DMS53 treated with DMSO at 0.1 percent for 48 hours (cell line): Measurements from ENCODE around the gene SOX5.

Source experiments
- DNase-seq: peaks from one replicate; lab custom pipeline; 2025; ENCODE audit not compliant: unreplicated experiment; lab: John Stamatoyannopoulos, UW

The SOX5 gene

DNA sequence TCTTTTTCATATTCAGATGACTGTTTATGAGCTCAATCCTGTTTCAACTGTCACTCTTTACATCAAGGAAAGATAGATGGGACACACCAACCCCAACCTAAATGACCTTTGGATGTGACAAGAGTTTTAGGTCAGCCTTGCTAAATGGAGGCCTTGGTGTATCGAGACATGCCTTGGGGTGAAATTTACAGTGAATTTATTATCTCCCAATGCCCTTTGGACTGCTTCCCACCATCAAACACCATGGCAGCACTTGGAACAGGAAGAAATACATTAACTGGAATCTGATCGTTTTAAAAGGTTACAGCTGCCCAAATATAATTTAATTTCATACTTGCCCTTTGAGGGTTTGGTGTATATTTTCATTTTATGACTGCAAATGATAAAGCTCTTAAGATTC, 327.6 kb downstream of the SOX5 start:
- DNase-seq = no peak

GRCh38 chr12:23618718-23619117, 330.8 kb downstream of the SOX5 start:
- DNase-seq = no peak

- no peak for DNase-seq
These were observed 331.7 kb downstream of the SOX5 start for GRCh38 chr12:23617749-23618148.

GRCh38 chr12:23614280-23614679, 335.2 kb downstream of the SOX5 start:
- DNase-seq = no peak

- DNase-seq = no peak
These were observed 338.1 kb downstream of the SOX5 start for GRCh38 chr12:23611320-23611719.

GRCh38 chr12:23600919-23601318, 348.6 kb downstream of the SOX5 start:
- DNase-seq = no peak

DNA sequence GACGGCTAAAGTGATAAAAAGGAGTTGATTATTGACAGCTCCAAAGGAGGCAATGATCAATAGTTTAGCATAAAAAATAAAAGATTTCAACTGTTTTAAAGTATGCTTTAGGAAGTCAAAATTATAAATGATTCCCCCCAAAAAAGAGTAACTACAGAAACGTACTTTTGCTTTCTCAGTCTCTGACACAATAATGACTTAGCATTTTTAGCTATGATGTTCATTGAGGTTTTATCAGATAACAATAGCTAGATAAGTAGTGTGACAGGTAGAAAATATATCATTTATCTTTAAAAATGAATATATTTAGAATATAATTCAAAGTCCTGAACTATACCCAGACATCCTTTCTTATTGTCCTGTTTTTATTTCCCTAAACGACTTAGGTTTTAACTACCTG, 352.9 kb downstream of the SOX5 start:
- no peak for DNase-seq

DNA sequence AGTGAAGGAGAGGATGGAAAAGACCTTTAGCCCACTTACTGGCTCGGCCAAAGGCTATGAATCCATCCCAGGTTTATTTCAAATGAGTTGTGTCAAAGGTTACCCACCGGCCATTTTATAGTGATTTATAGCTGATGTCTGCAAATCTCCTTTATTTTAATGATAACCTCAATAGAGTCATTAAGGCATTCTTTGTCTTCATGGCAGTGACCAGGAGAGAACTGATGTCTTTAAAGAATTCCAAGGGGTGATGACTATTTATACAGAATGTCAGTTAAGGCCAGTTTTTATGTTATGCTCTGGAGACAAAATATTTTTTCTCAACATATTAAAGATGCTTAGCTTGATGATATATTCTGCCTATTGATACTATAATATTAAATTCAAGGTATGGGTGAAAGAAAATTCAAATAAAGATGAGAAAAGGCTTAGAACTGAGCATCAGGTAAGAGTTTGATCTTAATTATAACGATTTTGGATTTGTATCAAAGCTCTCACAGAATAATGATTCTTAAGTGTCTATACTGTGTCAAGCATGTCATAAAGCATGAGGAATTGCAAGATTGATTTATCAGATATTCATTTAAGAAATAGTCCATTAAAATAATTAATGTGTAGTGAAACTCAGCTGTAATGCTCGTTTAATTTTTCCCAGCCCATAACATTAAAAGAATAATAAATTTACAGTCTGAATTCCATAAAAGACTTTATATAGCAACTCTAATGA, 361.5 kb downstream of the SOX5 start:
- DNase-seq = no peak

DNA sequence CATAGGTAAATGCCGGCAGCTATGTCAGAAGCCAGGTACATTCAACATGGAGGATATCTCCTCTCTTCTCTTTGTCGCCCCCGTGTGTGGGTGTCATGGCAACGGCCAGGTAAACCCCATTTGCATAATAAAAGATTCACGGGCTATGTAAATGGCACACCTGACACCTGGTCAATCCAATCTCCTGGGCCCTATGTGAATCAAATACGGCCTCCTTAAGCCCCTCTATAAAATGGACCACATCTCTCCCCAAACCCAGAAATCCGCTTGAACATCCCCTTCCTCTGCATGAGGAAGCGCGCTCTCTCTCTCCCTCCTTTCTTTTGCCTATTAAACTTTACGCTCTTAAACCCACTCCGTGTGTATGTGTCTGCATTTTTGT, 363.7 kb downstream of the SOX5 start:
- DNase-seq = peak; percentile 70

DNA sequence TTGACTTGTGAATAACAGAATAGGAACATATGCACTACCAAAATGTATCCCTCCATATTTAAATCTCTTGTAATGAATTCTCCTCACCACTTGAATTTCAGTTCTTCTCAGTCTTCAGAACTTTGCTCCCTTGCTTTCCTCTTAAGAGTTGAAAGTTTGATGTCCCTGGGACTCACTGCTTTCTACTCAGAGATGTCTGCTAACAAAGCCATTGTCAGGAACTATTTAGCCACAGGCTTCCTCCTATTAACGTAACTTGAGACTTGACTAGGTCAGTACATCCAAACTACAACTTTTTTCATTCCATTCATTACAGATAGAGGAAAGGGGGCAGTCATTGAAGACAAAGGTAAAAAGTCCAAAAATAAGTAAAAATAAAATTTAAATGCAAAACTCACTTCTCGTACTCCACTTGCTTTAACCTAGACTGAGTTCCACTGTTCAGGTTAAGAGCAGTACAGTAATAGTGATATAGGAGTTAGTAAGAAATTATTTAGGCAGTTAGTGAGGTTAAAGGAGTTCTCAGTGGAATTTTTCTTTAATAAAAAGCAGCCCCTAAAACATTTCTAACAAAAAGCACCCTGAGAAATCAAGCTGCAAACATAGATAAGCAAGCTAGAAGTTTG, 364.2 kb downstream of the SOX5 start:
- DNase-seq = no peak

GRCh38 chr12:23581913-23582312, 367.6 kb downstream of the SOX5 start:
- no peak for DNase-seq

- no peak for DNase-seq
These were observed 370.2 kb downstream of the SOX5 start for GRCh38 chr12:23579257-23579656.

GRCh38 chr12:23576372-23576771, 373.1 kb downstream of the SOX5 start:
- DNase-seq = no peak

- no peak for DNase-seq
These were observed 380.1 kb downstream of the SOX5 start for GRCh38 chr12:23569356-23569755.

GRCh38 chr12:23566133-23566532, 383.3 kb downstream of the SOX5 start:
- no peak for DNase-seq

DNA sequence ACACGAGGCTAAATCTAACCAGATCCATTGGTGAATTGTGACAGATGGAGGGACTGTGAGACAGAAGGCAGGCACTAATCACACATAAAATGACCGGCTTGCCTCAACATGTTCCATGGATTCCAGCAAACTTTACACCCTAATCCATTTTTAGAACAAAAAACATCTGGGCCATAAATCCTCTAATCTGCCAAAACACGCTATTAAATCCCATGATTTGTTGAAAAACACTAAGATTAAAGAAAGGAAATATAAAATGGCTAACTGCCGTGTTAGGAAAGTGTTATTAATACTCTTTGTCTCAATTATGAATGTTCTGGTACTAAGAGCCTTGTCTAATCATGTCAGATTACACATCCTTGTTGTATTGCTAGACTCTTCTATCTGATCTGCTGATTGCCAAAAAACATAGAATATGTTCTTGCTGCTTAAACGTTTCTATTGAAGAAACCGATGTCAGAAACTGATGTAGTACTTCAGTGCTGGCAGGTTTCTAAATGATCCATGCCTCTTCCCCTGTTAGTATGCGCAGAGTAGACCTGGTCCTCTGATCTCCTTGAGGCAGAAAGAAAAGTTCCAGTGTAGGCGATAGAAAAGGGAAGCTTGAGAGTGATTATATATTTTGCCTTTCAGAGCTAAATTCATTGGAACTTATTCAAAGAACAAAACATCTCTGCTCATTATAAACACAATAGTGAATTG, 384.9 kb downstream of the SOX5 start:
- no peak for DNase-seq

DNA sequence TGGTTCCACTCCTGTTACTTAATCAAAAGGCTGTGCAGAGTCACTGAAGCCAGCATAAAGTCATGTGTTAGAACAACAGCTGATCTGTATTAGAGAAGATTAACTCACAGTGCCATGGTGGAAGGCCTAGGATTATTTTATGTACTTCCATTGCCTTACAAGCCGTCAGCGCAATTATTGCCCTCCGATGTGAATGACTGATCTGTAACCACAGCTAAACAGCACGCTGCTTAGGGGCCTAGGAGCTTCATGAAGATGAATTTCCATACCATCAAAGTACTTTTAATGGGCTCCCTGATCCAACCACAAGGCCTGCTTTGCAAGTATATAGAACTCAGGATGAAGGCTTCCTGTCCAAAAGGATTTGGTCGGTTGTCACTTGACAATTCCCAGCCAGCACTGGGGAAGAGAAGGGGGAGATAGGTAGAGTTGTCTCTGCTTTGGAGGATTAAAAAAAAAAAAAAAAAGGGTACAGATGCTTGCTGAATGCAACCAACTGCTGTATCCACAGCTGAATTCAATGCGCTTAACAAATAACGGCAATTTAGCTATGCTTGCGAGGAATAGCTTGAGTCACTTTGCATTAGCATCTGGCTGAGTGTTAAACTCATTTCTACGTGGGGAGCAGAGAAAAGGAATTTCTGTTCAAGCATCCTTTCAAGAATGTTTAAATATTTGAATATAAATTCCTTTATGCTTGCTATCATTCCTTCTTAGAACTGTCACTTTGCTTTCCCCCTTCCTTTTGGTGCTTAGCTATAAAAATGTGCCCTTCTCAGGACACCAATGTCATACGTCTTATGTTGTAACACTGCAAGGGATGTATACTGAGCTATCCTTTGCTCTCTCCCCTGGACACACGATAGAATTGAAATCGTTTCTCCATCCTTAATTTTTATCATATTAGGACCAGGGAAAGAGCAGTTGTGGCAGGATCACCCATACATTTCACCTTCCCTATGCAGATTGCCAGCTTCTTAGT, 387.8 kb downstream of the SOX5 start:
- no peak for DNase-seq

GRCh38 chr12:23560611-23561010, 388.9 kb downstream of the SOX5 start:
- DNase-seq = no peak

DNA sequence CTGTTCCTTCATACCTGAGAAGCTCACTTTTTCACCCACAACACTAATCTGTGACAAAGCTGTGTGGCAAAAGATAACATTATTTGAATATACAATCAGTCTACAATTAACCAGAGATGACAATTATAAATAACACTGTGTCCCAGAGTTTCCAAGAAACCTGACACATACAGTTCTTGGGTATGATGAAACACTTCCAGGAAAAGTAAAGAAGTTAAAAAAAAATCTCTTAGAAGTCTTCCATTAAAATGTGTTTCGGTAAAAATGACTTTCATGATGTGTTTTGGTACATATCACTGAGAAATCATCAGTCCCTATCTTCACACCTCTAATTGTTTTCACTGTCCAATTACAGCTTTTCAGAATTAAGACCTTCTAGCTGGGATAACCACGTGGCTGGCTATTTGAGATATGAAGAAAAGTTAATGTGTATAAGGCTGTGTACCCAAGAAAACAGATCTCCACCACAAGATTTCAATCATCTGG, 390.2 kb downstream of the SOX5 start:
- no peak for DNase-seq

DNA sequence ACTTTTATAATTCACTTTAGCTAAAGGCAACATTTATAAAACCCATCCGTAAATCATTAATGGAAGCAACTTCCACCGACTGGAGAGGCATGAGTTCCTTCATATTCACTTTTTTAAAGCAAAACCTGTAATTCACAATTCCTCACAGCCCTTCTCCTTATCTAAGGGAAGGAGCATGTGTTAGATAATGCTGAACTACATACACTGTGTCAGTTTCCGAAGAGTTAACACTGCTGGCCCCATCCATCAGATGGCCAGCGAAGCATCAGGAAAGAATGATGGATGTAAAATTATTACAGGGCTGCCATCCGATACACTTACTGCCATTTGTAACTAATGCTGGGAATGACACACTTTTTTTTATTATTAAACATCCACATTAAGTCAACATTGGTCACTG, 392.8 kb downstream of the SOX5 start:
- no peak for DNase-seq

GRCh38 chr12:23555825-23556207, 393.7 kb downstream of the SOX5 start:
- DNase-seq = peak; percentile 95
